NCI-H1436 treated with DMSO at 0.1 percent for 48 hours (cell line): ENCODE data around the gene RABGAP1.

Experiments used
- DNase-seq: peaks from one replicate; lab custom pipeline; 2025; lab: John Stamatoyannopoulos, UW

The RABGAP1 gene

GRCh38 chr9:122944960-122945888 is 4.4 kb downstream of the RABGAP1 start:
- no peak for DNase-seq

GRCh38 chr9:122946461-122947005 is 5.7 kb downstream of the RABGAP1 start:
- DNase-seq = no peak

- DNase-seq = no peak
Observed at GRCh38 chr9:122948313-122948712, 7.5 kb downstream of the RABGAP1 start.

- no peak for DNase-seq
Observed at GRCh38 chr9:122949696-122950095, 8.9 kb downstream of the RABGAP1 start.

- no peak for DNase-seq
Observed at GRCh38 chr9:122950263-122950662, 9.4 kb downstream of the RABGAP1 start.

- no peak for DNase-seq
Observed at GRCh38 chr9:122951056-122951455, 10.2 kb downstream of the RABGAP1 start.

- DNase-seq = no peak
Observed at GRCh38 chr9:122954253-122954691, 13.5 kb downstream of the RABGAP1 start.

GRCh38 chr9:122955961-122956360 is 15.1 kb downstream of the RABGAP1 start:
- no peak for DNase-seq

GRCh38 chr9:122961139-122961538 is 20.3 kb downstream of the RABGAP1 start:
- no peak for DNase-seq

GRCh38 chr9:122975196-122975595 is 34.4 kb downstream of the RABGAP1 start:
- DNase-seq = no peak

- DNase-seq = no peak
Observed at GRCh38 chr9:122978601-122979000, 37.8 kb downstream of the RABGAP1 start.

GRCh38 chr9:122986010-122986409 is 45.2 kb downstream of the RABGAP1 start:
- no peak for DNase-seq

GRCh38 chr9:122988141-122988540 is 47.3 kb downstream of the RABGAP1 start:
- DNase-seq = no peak

- DNase-seq = no peak
Observed at GRCh38 chr9:122988920-122989621, 48.3 kb downstream of the RABGAP1 start.

- DNase-seq = no peak
Observed at GRCh38 chr9:122991370-122991830, 50.6 kb downstream of the RABGAP1 start.

GRCh38 chr9:122996586-122996985 is 55.8 kb downstream of the RABGAP1 start:
- DNase-seq = no peak

GRCh38 chr9:122998448-122998847 is 57.6 kb downstream of the RABGAP1 start:
- no peak for DNase-seq

GRCh38 chr9:123000371-123001068 is 59.7 kb downstream of the RABGAP1 start:
- no peak for DNase-seq

- DNase-seq = no peak
Observed at GRCh38 chr9:123002754-123003153, 61.9 kb downstream of the RABGAP1 start.

GRCh38 chr9:123003466-123003865 is 62.6 kb downstream of the RABGAP1 start:
- DNase-seq = no peak

GRCh38 chr9:123005964-123006363 is 65.1 kb downstream of the RABGAP1 start:
- no peak for DNase-seq

- DNase-seq = no peak
Observed at GRCh38 chr9:123007269-123007668, 66.4 kb downstream of the RABGAP1 start.
